ENCODE data around the gene FREM2. TPM values are rescaled to one million over a fixed set of nuclear protein-coding genes. Genes with fewer than 3 reads are reported as not detected.

Gene FREM2
- 1 to 10 TPM in 2 of 3 donors, under 1 TPM in 1; 0.82 to 3.3 (median 1.3) TPM for total RNA-seq
- long read RNA-seq, donor 1, partial matches to known transcripts = 0 of 1 reads
- long read RNA-seq, donor 1, other reads (novel, unspliced or antisense) = 1 of 1 reads
- long read RNA-seq, donor 2 = 0 reads

GRCh38 chr13:38686577-38687245 lies at the start of gene FREM2:
FREM2 (plus strand) TSS chr13:38687077; CDS start chr13:38687345, 268 bp downstream.
- H3K9me3 ChIP-seq = no peaks in the 10 kb centered on the region
- no peaks in the 10 kb centered on the region for H3K36me3 ChIP-seq (ENCODE audit: low read depth)
- ATAC-seq (peak; percentile 83), DNase-seq (peak in 2 of 3 donors; percentile 55 to 64)
- peaks cover 7% of the 10 kb centered on the region for H3K4me1 ChIP-seq (ENCODE audit: low read depth)
- intact Hi-C loops (cut with DNase I, micrococcal nuclease) = loop anchor here in 1 of 2 donors (2.0 kb wide), 1 partner anchor 76 kb away; no protein-coding TSS in a partner anchor
- TF ChIP-seq CTCF (IDR thresholded peaks at IDR 0.05) = no peak
- H3K4me3 ChIP-seq = no peak within 1 kb of the TSS

GRCh38 chr13:38637576-38637975 lies 49.3 kb upstream of the FREM2 start:
- no peak overlapping the region for H3K4me3 ChIP-seq
- H3K9me3 ChIP-seq = no peaks in the 10 kb centered on the region
- DNase-seq = no peak
- ATAC-seq = no peak
- no peak for TF ChIP-seq CTCF (IDR thresholded peaks at IDR 0.05)
- intact Hi-C loops (cut with DNase I, micrococcal nuclease) = no loop called here
- H3K4me1 ChIP-seq (ENCODE audit: low read depth) = peaks cover 12% of the 10 kb centered on the region
- H3K36me3 ChIP-seq (ENCODE audit: low read depth) = no peaks in the 10 kb centered on the region

GRCh38 chr13:38641164-38641948 lies 45.5 kb upstream of the FREM2 start:
- DNase-seq (no peak), ATAC-seq (no peak)
- Histone ChIP-seq H3K9me3 (no peaks in the 10 kb centered on the region), H3K36me3 (ENCODE audit: low read depth) (no peaks in the 10 kb centered on the region), H3K4me3 (no peak overlapping the region), H3K4me1 (ENCODE audit: low read depth) (peaks cover 11% of the 10 kb centered on the region)
- TF ChIP-seq CTCF (IDR thresholded peaks at IDR 0.05) = no peak
- intact Hi-C loops (cut with DNase I, micrococcal nuclease) = no loop called here

GRCh38 chr13:38647312-38647711 lies 39.6 kb upstream of the FREM2 start:
- no peak for TF ChIP-seq CTCF (IDR thresholded peaks at IDR 0.05)
- no peak overlapping the region for H3K4me3 ChIP-seq
- H3K9me3 ChIP-seq = no peaks in the 10 kb centered on the region
- ATAC-seq (no peak), DNase-seq (no peak)
- no peaks in the 10 kb centered on the region for H3K4me1 ChIP-seq (ENCODE audit: low read depth)
- intact Hi-C loops (cut with DNase I, micrococcal nuclease) = no loop called here
- H3K36me3 ChIP-seq (ENCODE audit: low read depth) = no peaks in the 10 kb centered on the region

- intact Hi-C loops (cut with DNase I, micrococcal nuclease) = no loop called here
- no peak for TF ChIP-seq CTCF (IDR thresholded peaks at IDR 0.05)
- Histone ChIP-seq H3K4me3 (no peak overlapping the region), H3K4me1 (ENCODE audit: low read depth) (no peaks in the 10 kb centered on the region), H3K9me3 (no peaks in the 10 kb centered on the region), H3K36me3 (ENCODE audit: low read depth) (no peaks in the 10 kb centered on the region)
- no peak for DNase-seq
- no peak for ATAC-seq
These were observed 38.0 kb upstream of the FREM2 start for GRCh38 chr13:38648912-38649311.
